Measurements from ENCODE around the gene SMAP1.
"Not testable (repeated sequence)": the region's sequence is repeated elsewhere in the genome, so short reads cannot be mapped to it uniquely, and the experiment has no call there.

The SMAP1 gene

DNA sequence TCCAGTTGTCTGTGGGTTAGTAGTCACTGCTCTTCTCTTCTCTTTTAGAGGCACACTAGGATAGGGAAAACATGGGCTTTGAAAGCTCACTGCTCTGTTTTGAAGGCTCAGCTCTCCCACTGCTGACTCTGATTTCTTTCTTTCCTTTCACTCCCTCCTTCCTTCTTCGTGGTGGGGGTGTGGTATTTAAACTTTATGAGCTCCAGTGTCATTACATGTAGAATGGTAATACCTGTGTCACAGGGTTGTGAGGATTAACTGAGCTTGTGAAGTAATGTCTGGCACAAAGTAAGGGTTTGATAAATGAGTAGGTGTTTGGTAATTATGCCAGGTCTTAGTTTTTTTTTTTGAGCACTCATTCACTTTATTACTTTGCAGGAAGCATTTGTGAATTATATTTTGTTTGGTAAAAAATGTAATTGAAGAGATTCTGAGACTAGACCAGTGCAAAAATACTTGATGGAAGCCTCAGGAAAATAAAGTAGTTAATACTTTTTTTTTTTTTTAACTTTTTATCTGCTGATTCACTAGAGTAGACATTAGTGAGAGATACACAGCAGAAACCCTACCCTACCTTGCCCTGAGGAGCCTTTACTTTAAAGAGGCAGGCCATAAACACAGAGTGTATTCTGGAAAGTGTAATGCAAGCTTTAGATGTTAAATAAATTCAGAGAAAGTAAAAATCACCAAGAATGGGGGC, 17.3 kb downstream of the SMAP1 start:
- no peak for DNase-seq

DNA sequence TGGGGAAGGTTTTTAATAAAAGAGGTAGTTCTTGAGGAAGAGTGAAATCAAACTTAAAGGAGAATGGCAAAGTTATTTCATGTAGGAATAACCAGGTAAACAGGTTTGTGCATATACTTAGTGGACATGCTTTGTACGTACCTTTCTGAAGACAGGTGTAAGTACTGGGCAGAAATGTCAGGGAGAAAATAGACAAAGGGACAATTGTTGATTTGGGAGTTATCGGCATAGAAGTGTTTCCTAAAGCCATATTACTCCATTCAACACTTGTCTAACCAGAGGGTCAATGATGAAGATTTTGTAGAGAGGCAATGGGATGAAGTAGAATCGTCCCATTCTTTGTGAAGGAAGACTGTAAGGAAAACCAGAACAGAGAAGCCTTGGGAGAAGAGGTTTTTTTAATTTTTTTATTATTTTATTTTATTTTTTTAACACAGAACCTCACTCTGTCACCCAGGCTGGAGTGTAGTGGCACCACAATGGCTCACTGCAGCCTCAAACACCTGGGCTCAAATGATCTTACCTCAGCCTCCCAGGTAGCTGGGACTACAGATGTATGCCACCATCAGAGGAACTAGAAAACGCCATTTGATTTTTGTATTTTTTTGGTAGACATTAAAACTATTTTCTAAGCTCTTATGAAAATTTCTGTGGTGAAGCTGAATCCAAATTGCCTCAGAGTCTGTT, 18.0 kb downstream of the SMAP1 start:
- DNase-seq = no peak

DNA sequence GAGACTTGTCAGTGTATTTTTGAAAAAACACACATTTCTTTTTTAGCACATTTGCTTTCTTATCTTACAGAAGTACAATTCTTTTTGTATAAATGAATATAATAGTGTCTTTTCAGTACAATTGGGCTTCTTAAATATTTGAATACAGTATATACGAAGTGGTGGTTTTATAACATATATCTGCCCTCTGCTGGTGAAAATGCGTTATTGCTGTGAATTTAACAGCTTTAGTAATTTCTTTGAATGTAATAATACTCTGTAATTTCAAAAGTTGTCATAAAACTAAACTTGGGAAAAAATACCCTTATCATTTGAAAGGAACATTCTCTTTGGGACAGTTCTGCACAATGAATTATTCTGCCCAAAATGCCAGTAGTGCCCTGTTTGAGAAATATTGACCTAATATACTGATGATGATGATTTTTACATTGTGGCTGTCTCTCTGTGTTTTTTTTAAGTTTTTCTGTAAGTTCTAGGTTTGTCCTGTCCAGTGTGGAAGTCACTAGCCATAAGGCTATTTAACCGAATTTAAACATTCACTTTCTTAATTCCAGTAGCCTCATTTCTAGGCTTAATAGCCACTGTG, 19.0 kb downstream of the SMAP1 start:
- no peak for DNase-seq

GRCh38 chr6:70693887-70694286, 26.2 kb downstream of the SMAP1 start:
- no peak for DNase-seq

DNA sequence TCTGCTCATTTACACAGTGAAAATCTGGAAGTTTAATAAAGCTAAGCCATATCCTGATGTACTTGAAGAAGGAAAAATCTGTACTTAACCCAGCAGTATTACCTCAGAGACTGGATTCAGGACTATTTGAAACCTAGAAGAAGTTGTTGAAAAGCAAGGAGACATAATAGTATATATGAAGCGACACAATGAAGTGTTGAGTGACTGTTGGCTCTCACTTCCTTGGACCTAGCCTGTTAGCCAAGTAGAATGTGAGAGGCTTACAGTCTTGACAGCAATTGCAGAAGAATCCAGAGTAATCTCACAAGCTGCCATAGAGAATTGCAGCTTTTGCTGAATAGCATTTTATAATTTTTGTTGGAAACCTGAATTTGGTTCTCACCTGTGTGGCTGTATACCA, 26.7 kb downstream of the SMAP1 start:
- no peak for DNase-seq

GRCh38 chr6:70700922-70701876, 33.5 kb downstream of the SMAP1 start:
- DNase-seq = no peak

DNA sequence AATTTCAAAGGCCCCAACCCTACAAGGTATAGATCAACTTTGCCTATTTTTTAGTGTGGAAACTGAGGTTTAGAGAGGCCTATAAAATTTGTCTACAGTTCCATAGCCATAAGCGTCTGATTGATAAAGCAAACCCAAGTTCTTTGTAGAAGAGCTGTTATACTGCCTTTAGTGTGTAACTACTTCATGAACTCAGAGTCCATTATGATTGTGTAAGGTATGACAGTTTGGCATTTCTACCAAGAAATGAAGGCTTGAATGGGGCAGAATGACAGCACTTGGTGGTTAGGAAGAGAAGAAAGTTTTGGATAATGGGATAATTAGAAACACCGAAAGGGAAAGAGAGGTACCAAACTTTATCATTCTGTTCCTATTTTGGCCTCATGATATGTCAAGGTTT, 38.1 kb downstream of the SMAP1 start:
- DNase-seq = no peak

DNA sequence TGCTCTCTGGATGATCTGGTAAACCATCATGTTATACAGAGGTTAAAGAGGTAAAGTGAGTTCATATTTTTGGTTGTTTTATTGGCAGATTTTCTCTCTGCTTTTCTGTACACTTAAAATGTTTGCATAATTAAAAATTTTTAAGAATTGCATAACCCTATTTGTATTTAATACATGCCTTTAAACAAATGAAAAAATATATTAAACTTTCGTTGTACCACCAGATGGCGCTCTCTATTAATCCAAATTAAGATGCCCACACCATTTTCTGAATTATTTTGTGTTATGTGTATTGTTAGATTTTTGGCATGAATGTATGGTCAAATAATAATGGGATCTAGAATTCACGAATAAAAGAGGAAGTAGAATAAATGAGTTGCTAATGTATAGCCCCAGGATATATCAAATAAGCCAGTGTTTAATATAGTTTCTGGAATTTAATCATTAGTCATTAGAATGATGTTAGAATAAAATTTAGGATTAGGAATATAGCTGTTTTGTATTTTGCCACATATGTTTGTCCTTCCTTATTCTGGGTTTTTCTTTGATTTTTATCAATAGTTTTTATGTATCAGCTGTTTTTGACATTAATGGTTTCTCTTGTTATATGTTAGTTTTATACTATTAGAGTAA, 38.9 kb downstream of the SMAP1 start:
- no peak for DNase-seq

- DNase-seq = no peak
Measured at GRCh38 chr6:70707893-70708292, 40.2 kb downstream of the SMAP1 start.

DNA sequence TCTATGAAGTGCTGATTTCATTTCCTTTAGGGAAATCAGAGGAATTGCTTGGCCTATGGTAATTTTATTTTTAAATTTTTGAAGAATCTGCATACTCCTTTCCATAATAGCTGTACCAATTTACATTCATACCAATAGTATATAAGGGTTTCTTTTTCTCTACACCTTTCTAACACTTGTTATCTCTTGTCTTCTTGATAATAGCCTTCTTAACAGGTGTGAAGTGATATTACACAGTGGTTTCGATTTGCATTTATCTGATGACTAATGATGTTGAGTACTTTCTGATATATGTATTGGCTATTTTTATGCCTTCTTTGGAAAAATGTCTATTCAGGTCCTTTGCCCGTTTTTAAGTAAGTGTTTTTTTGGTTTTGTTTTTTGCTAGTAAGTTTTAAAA, 40.8 kb downstream of the SMAP1 start:
- DNase-seq = no peak

- no peak for DNase-seq
Measured at GRCh38 chr6:70709826-70710225, 42.1 kb downstream of the SMAP1 start.

DNA sequence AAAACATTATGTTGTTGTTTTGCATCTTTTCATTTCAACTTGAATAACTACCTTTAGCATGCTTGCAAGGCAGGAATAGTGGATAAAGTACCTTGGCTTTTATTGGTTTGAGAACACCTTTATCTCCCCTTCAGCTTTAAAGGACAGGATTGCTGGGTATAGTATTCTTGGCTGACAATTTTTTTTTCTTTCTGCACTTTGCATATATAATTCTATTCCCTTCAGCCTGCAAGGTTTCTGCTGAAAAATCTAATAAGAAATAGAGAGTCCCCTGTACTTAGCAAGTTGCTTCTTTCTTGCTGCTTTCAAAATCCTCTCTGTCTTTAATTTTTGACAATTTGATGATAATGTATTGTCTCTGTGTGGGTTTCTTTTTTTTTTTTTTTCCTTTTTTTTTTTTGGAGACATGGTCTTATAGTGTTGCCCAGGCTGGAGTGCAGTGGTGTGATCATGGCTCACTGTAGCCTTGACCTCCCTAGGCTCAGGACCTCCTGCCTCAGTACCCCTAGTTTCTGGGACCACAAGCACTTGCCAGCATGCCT, 47.1 kb downstream of the SMAP1 start:
- no peak for DNase-seq

GRCh38 chr6:70717038-70717801, 49.5 kb downstream of the SMAP1 start:
- DNase-seq = no peak

DNA sequence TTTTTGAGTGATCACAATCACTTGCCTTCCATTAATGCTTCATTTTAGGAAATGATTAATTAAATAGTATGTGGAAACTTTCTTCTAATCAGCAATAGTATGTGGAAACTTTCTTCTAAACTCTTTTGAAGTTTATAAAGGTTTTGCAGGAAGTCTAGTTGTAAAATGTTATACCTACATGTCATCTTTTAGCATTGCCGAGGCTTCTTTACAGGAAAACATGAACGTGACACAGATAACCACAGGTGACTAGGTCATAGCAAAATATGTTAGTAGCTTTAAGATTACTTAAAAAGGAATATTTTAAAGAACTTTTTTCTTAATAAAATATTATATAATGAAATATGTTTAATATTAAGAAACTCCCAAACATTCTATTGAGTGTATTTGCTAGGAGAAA, 56.8 kb downstream of the SMAP1 start:
- no peak for DNase-seq

- no peak for DNase-seq
Measured at GRCh38 chr6:70725817-70726415, 58.2 kb downstream of the SMAP1 start.

- no peak for DNase-seq
Measured at GRCh38 chr6:70734381-70734780, 66.7 kb downstream of the SMAP1 start.

DNA sequence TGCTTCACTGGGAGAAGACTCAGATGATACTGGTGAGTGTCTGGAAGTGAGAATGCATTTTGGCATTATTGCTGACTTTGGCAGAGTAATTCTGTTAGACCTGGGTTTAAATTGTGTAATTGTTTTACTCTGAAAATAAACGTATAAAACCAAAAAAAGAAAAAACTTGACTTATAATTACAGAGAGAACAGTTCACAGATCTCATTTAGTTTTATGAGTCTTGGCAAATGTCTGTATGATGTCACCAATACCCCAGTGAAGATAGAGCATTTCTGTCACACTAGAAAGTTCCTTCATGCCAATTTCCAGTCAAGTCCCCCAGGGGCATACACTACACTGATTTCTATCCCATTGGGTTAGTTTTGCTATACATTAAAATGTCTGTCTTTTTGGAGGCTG, 67.3 kb downstream of the SMAP1 start:
- no peak for DNase-seq

- DNase-seq = no peak
Measured at GRCh38 chr6:70735513-70735912, 67.8 kb downstream of the SMAP1 start.

- DNase-seq = no peak
Measured at GRCh38 chr6:70738028-70738427, 70.3 kb downstream of the SMAP1 start.

GRCh38 chr6:70739534-70739933, 71.9 kb downstream of the SMAP1 start:
- no peak for DNase-seq

- not testable (repeated sequence) for DNase-seq
Measured at GRCh38 chr6:70740746-70741145, 73.1 kb downstream of the SMAP1 start.
